ENCODE data around the gene TNIP2. TPM values are rescaled to one million over a fixed set of nuclear protein-coding genes. Genes with fewer than 3 reads are reported as not detected.

Gene TNIP2
- total and polyA plus RNA-seq, 2 experiments from 2014 or later = 42.7 to 50.8 TPM

GRCh38 chr4:2714918-2715317 is 41.2 kb downstream of the TNIP2 start:
- H3K79me2 ChIP-seq = peaks cover 32% of the 10 kb centered on the region
- no peaks in the 10 kb centered on the region for H3K9me3 ChIP-seq (ENCODE audit: low read depth)
- no peaks in the 10 kb centered on the region for H3K36me3 ChIP-seq (replicated peaks; ENCODE audit: insufficient read depth, low read depth)
- H3K4me1 ChIP-seq (ENCODE audit: insufficient read depth) = no peaks in the 10 kb centered on the region
- H3K4me3 ChIP-seq = no peak overlapping the region
- H3K27me3 ChIP-seq = no peaks in the 10 kb centered on the region
- DNase-seq (ENCODE audit: low spot score) = no peak
- H4K20me1 ChIP-seq (ENCODE audit: insufficient read depth, poor library complexity, severe bottlenecking) = peaks cover 5% of the 10 kb centered on the region
- H3K27ac ChIP-seq = no peak overlapping the region
- no peak for TF ChIP-seq EZH2 (IDR thresholded peaks at IDR 0.05; ENCODE audit: borderline replicate concordance)
- TF ChIP-seq CTCF (IDR thresholded peaks at IDR 0.05; ENCODE audit: poor library complexity) = no peak
- no peak for TF ChIP-seq EZH2phosphoT487 (IDR thresholded peaks at IDR 0.05; ENCODE audit: low read depth, severe bottlenecking, unreplicated experiment)
- H2AFZ ChIP-seq = no peak overlapping the region
- H3K4me2 ChIP-seq = no peak overlapping the region
- no peaks in the 10 kb centered on the region for H3K9me2 ChIP-seq (replicated peaks; ENCODE audit: insufficient read depth)
- WGBS (ENCODE audit: low lambda C conversion rate, missing lambda C conversion rate) = 79% methylated on average over 4 of the region's 4 CpGs

GRCh38 chr4:2714061-2714770 is 41.9 kb downstream of the TNIP2 start:
- no peak overlapping the region for H3K4me3 ChIP-seq
- H3K4me2 ChIP-seq = no peak overlapping the region
- no peak overlapping the region for H3K27ac ChIP-seq
- peaks cover 36% of the 10 kb centered on the region for H3K79me2 ChIP-seq
- H4K20me1 ChIP-seq (ENCODE audit: insufficient read depth, poor library complexity, severe bottlenecking) = peaks cover 5% of the 10 kb centered on the region
- H2AFZ ChIP-seq = no peak overlapping the region
- H3K4me1 ChIP-seq (ENCODE audit: insufficient read depth) = no peaks in the 10 kb centered on the region
- no peaks in the 10 kb centered on the region for H3K9me3 ChIP-seq (ENCODE audit: low read depth)
- no peak for DNase-seq (ENCODE audit: low spot score)
- H3K9me2 ChIP-seq (replicated peaks; ENCODE audit: insufficient read depth) = no peaks in the 10 kb centered on the region
- 84% methylated on average over 10 of the region's 10 CpGs for WGBS (ENCODE audit: low lambda C conversion rate, missing lambda C conversion rate)
- TF ChIP-seq EZH2phosphoT487 (IDR thresholded peaks at IDR 0.05; ENCODE audit: low read depth, severe bottlenecking, unreplicated experiment) = no peak
- no peak for TF ChIP-seq CTCF (IDR thresholded peaks at IDR 0.05; ENCODE audit: poor library complexity)
- no peak for TF ChIP-seq EZH2 (IDR thresholded peaks at IDR 0.05; ENCODE audit: borderline replicate concordance)
- H3K36me3 ChIP-seq (replicated peaks; ENCODE audit: insufficient read depth, low read depth) = no peaks in the 10 kb centered on the region
- no peaks in the 10 kb centered on the region for H3K27me3 ChIP-seq

GRCh38 chr4:2713337-2713736 is 42.8 kb downstream of the TNIP2 start:
- no peak overlapping the region for H2AFZ ChIP-seq
- no peak for TF ChIP-seq EZH2phosphoT487 (IDR thresholded peaks at IDR 0.05; ENCODE audit: low read depth, severe bottlenecking, unreplicated experiment)
- no peak for TF ChIP-seq EZH2 (IDR thresholded peaks at IDR 0.05; ENCODE audit: borderline replicate concordance)
- no peak for TF ChIP-seq CTCF (IDR thresholded peaks at IDR 0.05; ENCODE audit: poor library complexity)
- H3K4me3 ChIP-seq = no peak overlapping the region
- no peaks in the 10 kb centered on the region for H3K9me3 ChIP-seq (ENCODE audit: low read depth)
- peaks cover 5% of the 10 kb centered on the region for H4K20me1 ChIP-seq (ENCODE audit: insufficient read depth, poor library complexity, severe bottlenecking)
- no peaks in the 10 kb centered on the region for H3K4me1 ChIP-seq (ENCODE audit: insufficient read depth)
- H3K9me2 ChIP-seq (replicated peaks; ENCODE audit: insufficient read depth) = no peaks in the 10 kb centered on the region
- no peak overlapping the region for H3K27ac ChIP-seq
- no peak overlapping the region for H3K4me2 ChIP-seq
- 94% methylated on average over 5 of the region's 5 CpGs for WGBS (ENCODE audit: low lambda C conversion rate, missing lambda C conversion rate)
- no peaks in the 10 kb centered on the region for H3K36me3 ChIP-seq (replicated peaks; ENCODE audit: insufficient read depth, low read depth)
- peaks cover 36% of the 10 kb centered on the region for H3K79me2 ChIP-seq
- no peak for DNase-seq (ENCODE audit: low spot score)
- no peaks in the 10 kb centered on the region for H3K27me3 ChIP-seq

Measured in hepatocyte (in vitro differentiated cells).